Hematopoietic multipotent progenitor cell treated with erythropoietin and hydrocortisone succinate and interleukin-3 and kit ligand, for 17 days (in vitro differentiated cells): ENCODE measurements around the gene CADM2.
A peak's percentile ranks its signal among the peaks of the same experiment; 100 is the strongest.
"Not testable (repeated sequence)": the region's sequence is repeated elsewhere in the genome, so short reads cannot be mapped to it uniquely, and the experiment has no call there.

Source experiments
- DNase-seq: peaks from one replicate; pipeline ENCODE4 v3.0.0-alpha.2; 2015; ENCODE audit warnings: low spot score

The CADM2 gene

GRCh38 chr3:84958495-84959469 lies at the start of gene CADM2:
Gene CADM2, plus strand, starts transcription at chr3:84958989.
- peak; percentile 18 for DNase-seq

GRCh38 chr3:84918592-84918991 lies 40.2 kb upstream of the CADM2 start:
- DNase-seq, result not testable (repeated sequence)

- no peak for DNase-seq
These were observed 36.1 kb upstream of the CADM2 start for GRCh38 chr3:84922682-84923081.

GRCh38 chr3:84925571-84925970 lies 33.2 kb upstream of the CADM2 start:
- no peak for DNase-seq

GRCh38 chr3:84943379-84943778 lies 15.4 kb upstream of the CADM2 start:
- DNase-seq, result no peak

GRCh38 chr3:84946240-84946639 lies 12.5 kb upstream of the CADM2 start:
- DNase-seq, result no peak

GRCh38 chr3:84959470-84960271 lies 882 bp downstream of the CADM2 start:
- DNase-seq, result no peak

GRCh38 chr3:84960581-84960980 lies 1.8 kb downstream of the CADM2 start:
- DNase-seq, result no peak

GRCh38 chr3:84961011-84961410 lies 2.2 kb downstream of the CADM2 start:
- no peak for DNase-seq

GRCh38 chr3:84961521-84962255 lies 2.9 kb downstream of the CADM2 start:
- no peak for DNase-seq

- DNase-seq, result no peak
These were observed 3.6 kb downstream of the CADM2 start for GRCh38 chr3:84962415-84962814.

GRCh38 chr3:84963137-84963536 lies 4.3 kb downstream of the CADM2 start:
- no peak for DNase-seq

- no peak for DNase-seq
These were observed 6.4 kb downstream of the CADM2 start for GRCh38 chr3:84965141-84965540.

GRCh38 chr3:84967767-84968581 lies 9.2 kb downstream of the CADM2 start:
- DNase-seq, result no peak

- DNase-seq, result no peak
These were observed 10.0 kb downstream of the CADM2 start for GRCh38 chr3:84968701-84969235.

- no peak for DNase-seq
These were observed 15.6 kb downstream of the CADM2 start for GRCh38 chr3:84974347-84974746.

- no peak for DNase-seq
These were observed 18.2 kb downstream of the CADM2 start for GRCh38 chr3:84977021-84977420.

- DNase-seq, result no peak
These were observed 20.1 kb downstream of the CADM2 start for GRCh38 chr3:84978843-84979242.

- no peak for DNase-seq
These were observed 21.2 kb downstream of the CADM2 start for GRCh38 chr3:84980011-84980410.

GRCh38 chr3:84980456-84980855 lies 21.7 kb downstream of the CADM2 start:
- DNase-seq, result no peak

GRCh38 chr3:84983490-84983889 lies 24.7 kb downstream of the CADM2 start:
- no peak for DNase-seq
